ENCODE results near the gene AKTIP. TPM values are rescaled to one million over a fixed set of nuclear protein-coding genes. Genes with fewer than 3 reads are reported as not detected.

AKTIP gene
- total RNA-seq, 2 experiments from 2014 or later: 57.9 to 61.3 TPM

DNA sequence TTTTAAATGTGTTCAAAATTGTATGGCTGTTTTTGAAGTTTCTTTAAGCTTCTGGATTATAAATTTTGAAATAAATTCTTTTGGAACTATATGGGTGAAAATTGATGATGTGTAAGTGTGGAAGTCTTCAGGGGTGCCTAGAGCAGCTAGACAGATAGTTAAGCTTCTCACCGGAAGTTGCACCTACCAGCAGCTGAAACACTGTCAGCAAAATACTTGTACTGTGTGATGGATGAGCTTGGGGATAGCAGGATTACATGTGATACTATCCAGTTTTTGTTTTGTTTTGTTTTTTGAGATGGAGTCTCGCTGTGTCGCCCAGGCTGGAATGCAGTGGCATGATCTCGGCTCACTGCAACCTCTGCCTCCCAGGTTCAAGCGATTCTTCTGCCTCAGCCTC, 49.1 kb downstream of the AKTIP start:
- ChIA-PET CTCF (interaction anchor here (0.5 to 1.4 kb wide), 6 partner anchors 14 to 399 kb away, joined by 3 to 7 read pairs (median 3); partner anchors contain the start of gene CHD9), POLR2A (interaction anchor here (0.6 to 0.8 kb wide), 2 partner anchors 18 to 50 kb away, joined by 3 to 4 read pairs; no protein-coding TSS in a partner anchor)
- no peaks in the 10 kb centered on the region for H3K27me3 Mint-ChIP-seq
- H3K4me3 Mint-ChIP-seq: peak overlapping the region; percentile 18
- peaks cover 84% of the 10 kb centered on the region for H3K4me1 Mint-ChIP-seq
- H3K9me3 Mint-ChIP-seq: no peaks in the 10 kb centered on the region
- H3K27ac Mint-ChIP-seq: peak overlapping the region; percentile 68
- H3K36me3 Mint-ChIP-seq (ENCODE audit: low read depth): peaks cover 86% of the 10 kb centered on the region
- no peak for DNase-seq

DNA sequence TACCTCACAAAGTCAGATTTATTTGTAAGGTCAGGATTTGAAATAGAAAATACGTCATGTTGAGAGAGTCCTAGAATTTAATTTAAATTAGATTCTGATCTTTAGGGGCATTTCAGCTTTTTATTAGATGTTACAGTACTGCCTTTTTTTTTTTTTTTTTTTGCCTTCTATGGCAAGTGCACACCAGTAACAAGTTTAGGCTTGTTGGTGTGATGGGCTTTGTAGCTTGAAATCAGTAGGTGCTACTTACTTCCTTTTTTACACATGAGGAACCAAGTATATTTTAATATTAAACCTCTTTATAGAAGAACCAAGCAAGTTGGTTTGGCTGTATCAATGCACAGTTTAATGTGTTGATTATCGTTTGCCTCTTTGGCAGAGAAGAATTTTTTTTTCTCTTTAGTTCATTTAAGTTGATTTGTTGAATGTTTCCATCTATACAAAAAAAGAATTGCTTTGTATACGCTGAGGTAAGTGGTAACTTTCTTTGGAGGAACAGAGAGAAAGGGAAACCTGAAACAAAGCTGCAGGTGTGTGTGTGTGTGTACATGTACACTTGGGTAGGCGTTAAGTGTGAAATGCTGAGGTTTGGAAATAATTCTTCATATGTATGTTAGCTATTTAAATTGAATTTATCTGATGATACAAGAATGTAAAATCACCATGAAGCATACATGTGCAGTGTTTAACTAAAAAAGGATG, 53.0 kb downstream of the AKTIP start:
- ChIA-PET CTCF (interaction anchor here (1.1 kb wide), 1 partner anchor 60 kb away, joined by 3 read pairs; no protein-coding TSS in a partner anchor), POLR2A (no interaction called here)
- DNase-seq: no peak
- peak overlapping the region; percentile 78 for H3K27ac Mint-ChIP-seq
- no peaks in the 10 kb centered on the region for H3K9me3 Mint-ChIP-seq
- no peaks in the 10 kb centered on the region for H3K27me3 Mint-ChIP-seq
- H3K4me1 Mint-ChIP-seq: peaks cover 61% of the 10 kb centered on the region
- H3K36me3 Mint-ChIP-seq (ENCODE audit: low read depth): peaks cover 80% of the 10 kb centered on the region
- H3K4me3 Mint-ChIP-seq: peak overlapping the region; percentile 71

DNA sequence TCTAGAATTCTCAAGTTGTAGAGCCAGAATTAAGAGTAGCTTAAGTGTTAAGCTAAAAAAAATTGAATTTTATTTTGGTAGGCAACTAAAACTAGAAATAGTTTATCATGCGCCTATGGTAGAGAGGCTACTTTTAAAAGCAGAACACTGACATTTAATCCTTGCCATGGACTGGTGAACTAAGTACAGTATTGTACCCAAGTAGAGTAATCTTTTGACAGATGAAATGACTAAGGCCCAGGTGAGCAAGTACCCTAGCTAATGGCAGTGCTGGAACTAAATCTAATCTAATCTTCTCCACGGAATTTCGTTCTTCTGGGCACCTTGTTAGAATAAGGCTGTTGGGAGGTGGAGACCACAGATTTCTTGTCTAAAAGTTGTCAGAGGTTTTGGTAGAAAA, 56.9 kb downstream of the AKTIP start:
- Mint-ChIP-seq H3K36me3 (ENCODE audit: low read depth) (peaks cover 82% of the 10 kb centered on the region), H3K27ac (peak overlapping the region; percentile 74), H3K27me3 (no peaks in the 10 kb centered on the region), H3K4me1 (peaks cover 32% of the 10 kb centered on the region), H3K4me3 (peak overlapping the region; percentile 9), H3K9me3 (peaks cover 7% of the 10 kb centered on the region)
- ChIA-PET CTCF (interaction anchor here (0.6 to 3.3 kb wide), 4 partner anchors 8 to 87 kb away, joined by 3 to 16 read pairs (median 7); no protein-coding TSS in a partner anchor), POLR2A (interaction anchor here (0.6 kb wide), 1 partner anchor 51 kb away, joined by 5 read pairs; no protein-coding TSS in a partner anchor)
- no peak for DNase-seq

DNA sequence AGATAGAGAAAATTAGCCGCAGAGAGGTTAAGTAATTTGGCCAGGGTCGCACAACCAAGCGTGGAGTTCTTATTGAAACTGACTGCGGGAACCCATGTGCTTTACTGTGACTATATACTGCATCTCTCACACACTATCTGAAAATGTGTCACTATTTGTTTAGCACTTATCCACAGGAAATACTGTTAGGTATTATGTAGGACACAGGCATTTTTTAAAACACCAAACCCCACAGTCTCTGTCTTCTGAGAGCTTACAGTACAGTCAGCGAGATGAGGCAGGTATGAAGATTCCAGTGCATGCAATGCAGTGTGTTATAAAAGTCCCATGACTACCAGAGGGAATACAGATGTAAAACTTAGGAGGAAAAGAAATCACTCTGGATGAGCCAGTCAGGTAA, 57.5 kb downstream of the AKTIP start:
- Mint-ChIP-seq H3K27ac (peak overlapping the region; percentile 74), H3K4me1 (peaks cover 33% of the 10 kb centered on the region), H3K9me3 (peaks cover 7% of the 10 kb centered on the region), H3K4me3 (peak overlapping the region; percentile 23), H3K36me3 (ENCODE audit: low read depth) (peaks cover 82% of the 10 kb centered on the region), H3K27me3 (no peaks in the 10 kb centered on the region)
- POLR2A ChIA-PET: no interaction called here
- DNase-seq: no peak
- CTCF ChIA-PET: interaction anchor here (0.8 to 3.3 kb wide), 3 partner anchors 8 to 21 kb away, joined by 3 to 16 read pairs (median 5); no protein-coding TSS in a partner anchor

Other genes with a start within 250 kb of the AKTIP start
- gene RBL2, start 68.7 kb downstream of the AKTIP start, total RNA-seq: 100 to 1,000 TPM; 178 to 188 TPM
- 1 to 10 TPM; 4.8 to 4.9 TPM for gene RPGRIP1L, start 200.7 kb upstream of the AKTIP start, total RNA-seq
- gene FTO, start 200.9 kb upstream of the AKTIP start, total RNA-seq: 10 to 100 TPM; 44.2 to 44.3 TPM